GM12873 (cell line): ENCODE measurements around the gene SYNPO2.

Source experiments
- TF ChIP-seq, protein P1 (sequence below): IDR thresholded peaks from 2 replicates; pipeline ENCODE4 v1.5.1; 2012; ENCODE audit warnings: low read depth, mild to moderate bottlenecking, moderate library complexity, low read length, control low read depth; ENCODE audit not compliant: insufficient read depth; ENCODE audit errors: missing control alignments

Gene SYNPO2

DNA sequence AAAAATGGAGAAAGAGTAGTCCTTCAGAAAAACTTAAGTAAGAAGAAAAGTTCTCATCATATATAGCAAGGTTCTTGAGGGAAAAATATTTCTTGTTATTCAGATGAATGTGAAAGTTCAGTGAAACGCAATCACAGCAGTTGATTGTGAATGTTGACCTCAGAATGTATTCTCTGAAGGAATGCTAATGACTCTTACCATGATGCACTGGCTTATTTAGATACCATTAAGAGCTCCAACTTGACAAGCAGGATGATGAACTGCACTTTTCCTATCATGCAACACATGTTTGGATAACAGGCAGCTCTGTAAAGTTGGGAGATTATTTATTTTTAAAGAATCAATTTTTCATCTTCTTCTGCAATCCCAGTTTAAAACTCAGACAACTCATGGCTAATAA is 131.5 kb downstream of the SYNPO2 start:
- TF ChIP-seq, protein P1, sequence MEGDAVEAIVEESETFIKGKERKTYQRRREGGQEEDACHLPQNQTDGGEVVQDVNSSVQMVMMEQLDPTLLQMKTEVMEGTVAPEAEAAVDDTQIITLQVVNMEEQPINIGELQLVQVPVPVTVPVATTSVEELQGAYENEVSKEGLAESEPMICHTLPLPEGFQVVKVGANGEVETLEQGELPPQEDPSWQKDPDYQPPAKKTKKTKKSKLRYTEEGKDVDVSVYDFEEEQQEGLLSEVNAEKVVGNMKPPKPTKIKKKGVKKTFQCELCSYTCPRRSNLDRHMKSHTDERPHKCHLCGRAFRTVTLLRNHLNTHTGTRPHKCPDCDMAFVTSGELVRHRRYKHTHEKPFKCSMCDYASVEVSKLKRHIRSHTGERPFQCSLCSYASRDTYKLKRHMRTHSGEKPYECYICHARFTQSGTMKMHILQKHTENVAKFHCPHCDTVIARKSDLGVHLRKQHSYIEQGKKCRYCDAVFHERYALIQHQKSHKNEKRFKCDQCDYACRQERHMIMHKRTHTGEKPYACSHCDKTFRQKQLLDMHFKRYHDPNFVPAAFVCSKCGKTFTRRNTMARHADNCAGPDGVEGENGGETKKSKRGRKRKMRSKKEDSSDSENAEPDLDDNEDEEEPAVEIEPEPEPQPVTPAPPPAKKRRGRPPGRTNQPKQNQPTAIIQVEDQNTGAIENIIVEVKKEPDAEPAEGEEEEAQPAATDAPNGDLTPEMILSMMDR: no peak

DNA sequence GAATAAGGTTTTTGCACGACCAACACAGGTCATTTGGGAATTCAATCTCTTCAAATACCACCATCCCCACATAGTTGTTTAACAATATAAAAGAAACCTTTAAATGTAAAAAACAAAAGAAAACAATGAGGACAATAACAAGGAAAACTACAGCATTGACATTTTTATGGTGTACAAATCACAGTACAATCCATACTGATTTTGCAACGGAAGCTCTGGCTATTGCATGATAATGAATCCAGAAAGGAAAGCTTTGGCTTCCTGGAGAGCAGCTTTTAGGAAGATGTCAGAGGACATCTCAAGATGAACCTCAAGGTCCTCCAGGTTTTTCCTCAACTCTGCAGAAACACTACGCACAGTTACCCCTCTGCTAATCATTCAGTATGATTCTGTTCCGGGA is 135.4 kb downstream of the SYNPO2 start:
- TF ChIP-seq, protein P1: no peak

DNA sequence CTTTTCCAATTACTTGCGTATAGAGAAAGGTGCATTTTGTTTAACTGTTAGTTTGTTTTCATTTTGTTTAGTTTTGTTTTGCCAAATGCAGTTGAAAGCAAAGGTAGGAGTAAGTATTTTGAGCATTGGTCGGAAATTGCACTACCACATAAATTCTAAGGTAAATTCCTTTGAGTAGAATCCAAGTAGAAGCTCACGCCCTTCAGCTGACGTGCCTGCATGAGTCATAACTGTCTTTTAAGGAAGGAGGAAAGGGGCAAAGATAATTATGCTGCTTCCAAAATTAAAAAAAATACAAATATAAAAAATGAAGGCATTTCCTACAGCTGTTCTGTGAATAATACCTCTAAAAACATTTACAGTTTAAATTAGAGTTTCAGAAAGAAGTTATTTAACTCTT is 136.8 kb downstream of the SYNPO2 start:
- TF ChIP-seq, protein P1: no peak

DNA sequence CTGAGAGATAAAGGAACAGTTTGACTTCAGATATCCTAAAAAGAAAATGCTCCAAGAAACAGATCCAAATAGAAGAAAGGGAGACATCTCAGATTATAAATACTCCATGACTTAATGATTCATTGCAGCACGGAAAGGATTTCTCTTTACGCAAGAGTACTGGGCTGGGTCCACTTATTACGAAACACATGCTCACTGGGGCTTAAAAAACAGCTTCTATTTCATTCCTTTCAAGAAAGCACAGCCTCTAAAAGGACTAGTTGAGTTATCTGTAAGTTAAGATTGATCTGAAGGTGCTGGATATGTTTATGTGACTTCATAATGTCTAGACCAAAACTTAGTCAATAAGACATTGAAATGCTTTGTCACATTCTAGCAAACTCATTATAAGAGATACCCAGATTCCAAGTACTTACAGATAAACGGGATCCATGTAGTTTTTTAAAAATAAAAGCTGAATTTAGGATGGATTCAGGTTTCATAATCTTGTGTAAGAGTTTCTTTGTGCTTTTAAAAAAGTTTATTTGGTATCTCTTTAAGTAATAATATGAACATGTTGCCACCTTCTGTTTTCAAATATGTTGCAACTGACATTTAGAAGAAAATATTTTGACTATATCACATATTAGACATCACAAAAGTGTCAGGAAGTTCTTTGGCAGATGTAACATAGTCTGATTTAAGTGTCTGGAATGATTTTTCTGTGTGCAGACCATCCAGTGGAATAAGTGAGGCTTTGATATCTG is 137.4 kb downstream of the SYNPO2 start:
- TF ChIP-seq, protein P1: no peak

DNA sequence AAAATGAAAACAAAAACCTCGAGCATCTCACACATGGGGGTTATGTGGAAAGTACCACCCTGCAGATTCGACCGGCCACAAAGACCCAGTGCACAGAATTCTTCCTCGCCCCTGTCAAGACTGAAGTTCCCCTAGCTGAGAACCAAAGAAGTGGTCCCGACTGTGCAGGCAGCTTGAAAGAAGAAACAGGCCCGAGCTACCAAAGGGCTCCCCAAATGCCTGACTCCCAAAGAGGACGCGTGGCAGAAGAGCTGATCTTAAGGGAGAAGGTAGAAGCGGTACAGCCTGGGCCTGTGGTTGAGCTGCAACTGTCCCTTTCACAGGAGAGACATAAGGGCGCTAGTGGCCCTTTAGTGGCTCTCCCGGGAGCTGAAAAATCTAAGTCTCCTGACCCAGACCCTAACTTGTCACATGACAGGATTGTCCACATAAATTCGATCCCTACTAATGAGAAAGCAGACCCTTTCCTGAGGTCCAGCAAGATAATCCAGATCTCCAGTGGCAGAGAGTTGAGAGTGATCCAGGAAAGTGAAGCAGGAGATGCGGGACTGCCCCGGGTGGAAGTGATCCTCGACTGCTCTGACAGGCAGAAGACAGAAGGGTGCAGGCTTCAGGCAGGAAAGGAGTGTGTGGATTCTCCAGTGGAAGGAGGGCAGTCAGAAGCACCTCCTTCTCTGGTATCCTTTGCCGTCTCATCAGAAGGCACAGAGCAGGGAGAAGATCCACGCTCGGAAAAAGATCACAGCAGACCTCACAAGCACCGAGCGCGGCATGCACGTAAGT is 138.2 kb downstream of the SYNPO2 start:
- TF ChIP-seq, protein P1: no peak

DNA sequence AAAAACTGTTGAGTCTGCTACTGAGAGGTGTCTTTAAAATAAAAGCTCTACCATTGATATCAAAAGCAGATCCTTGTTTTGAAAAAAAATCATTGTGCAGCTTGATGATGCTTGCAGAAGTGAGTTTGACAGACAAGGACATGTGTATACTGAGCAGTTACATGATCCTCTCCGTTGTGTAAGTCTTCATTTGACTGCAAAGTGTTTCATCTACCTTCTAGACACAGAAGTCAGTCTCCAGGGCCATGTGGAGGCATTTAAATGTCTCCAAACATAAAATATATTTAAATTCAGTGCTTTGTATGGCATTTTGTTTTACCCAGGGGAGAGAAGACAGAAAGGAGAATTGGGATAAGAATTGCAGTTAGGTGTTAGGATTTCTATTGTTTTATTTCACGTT is 139.2 kb downstream of the SYNPO2 start:
- TF ChIP-seq, protein P1: no peak

DNA sequence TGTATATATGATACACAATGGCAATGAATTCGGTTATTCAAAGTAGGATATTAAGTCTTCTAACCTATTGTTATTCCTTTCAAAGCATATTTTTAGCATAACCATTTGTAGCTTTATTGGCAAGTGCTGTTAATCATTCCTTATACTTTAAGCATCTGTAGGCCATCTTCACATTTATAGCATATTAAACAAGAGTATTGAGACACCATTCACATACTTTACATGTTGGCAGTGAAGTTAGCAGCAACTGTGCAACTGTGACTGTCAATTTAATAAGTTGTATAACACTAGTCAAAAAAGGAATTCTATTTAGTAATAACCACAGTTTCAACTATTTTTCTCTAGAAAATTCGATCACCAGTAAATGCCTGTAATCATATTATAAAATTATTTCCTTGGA is 139.6 kb downstream of the SYNPO2 start:
- TF ChIP-seq, protein P1: no peak
